Nephron (organoid): Measurements from ENCODE around the gene GTF3C5.

Experiments
- H3K27ac Mint-ChIP-seq, 3 experiments: 2 replicates each; pipeline ENCODE4 v1.8.0; 2020; ENCODE audit warnings: mixed read lengths in 3 of 3, mild to moderate bottlenecking in 2 of 3, moderate library complexity in 1 of 3
- H3K27me3 Mint-ChIP-seq: 2 replicates; pipeline ENCODE4 v1.8.0; 2021; ENCODE audit warnings: low read depth, mild to moderate bottlenecking, moderate library complexity, mixed read lengths
- H3K36me3 Mint-ChIP-seq: 2 replicates; pipeline ENCODE4 v1.8.0; 2020; ENCODE audit warnings: low read depth, mixed read lengths
- H3K4me1 Mint-ChIP-seq: 2 replicates; pipeline ENCODE4 v1.8.0; 2020; ENCODE audit warnings: mixed read lengths
- H3K4me3 Mint-ChIP-seq, 3 experiments: 2 replicates each; pipeline ENCODE4 v1.8.0; 2020; ENCODE audit warnings: mild to moderate bottlenecking in 3 of 3, mixed read lengths in 3 of 3, moderate library complexity in 2 of 3
- H3K9me3 Mint-ChIP-seq: 2 replicates; pipeline ENCODE4 v1.8.0; 2020; ENCODE audit warnings: mixed read lengths
- TF ChIP-seq, protein P1 (sequence below), 3 experiments: fragments of 200-600 bp; sonication (generic); IDR thresholded peaks; one replicate each; pipeline ENCODE4 v1.5.0; 2021; ENCODE audit warnings: antibody characterized with exemption in 3 of 3; ENCODE audit not compliant: unreplicated experiment in 3 of 3

Gene GTF3C5

DNA sequence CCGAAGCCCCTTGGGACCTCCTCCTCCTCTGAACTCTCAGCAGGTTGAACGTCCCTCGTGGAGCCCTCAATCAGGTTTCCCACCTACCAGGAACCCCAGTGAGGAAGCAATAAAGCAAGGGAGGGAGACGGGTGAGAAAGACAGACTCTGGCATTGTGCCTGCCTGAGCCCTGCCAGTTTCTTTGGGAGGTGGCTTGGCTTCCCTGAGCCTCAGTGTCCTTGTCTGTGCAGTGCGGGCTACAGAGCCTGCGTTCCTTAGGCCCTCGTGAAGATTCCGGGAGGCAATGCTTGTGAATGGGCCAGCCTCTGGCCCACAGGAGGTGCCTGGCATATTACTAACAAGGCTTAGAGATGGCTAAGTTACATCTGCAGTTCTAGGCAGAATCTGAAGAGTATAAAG is 11.9 kb downstream of the GTF3C5 start:
- Mint-ChIP-seq H3K36me3 (peaks cover 68% of the 10 kb centered on the region), H3K27me3 (peaks cover 3% of the 10 kb centered on the region), H3K4me3 (no peak overlapping the region), H3K27ac (no peak overlapping the region), H3K4me1 (no peaks in the 10 kb centered on the region), H3K9me3 (no peaks in the 10 kb centered on the region)
- TF ChIP-seq, protein P1, sequence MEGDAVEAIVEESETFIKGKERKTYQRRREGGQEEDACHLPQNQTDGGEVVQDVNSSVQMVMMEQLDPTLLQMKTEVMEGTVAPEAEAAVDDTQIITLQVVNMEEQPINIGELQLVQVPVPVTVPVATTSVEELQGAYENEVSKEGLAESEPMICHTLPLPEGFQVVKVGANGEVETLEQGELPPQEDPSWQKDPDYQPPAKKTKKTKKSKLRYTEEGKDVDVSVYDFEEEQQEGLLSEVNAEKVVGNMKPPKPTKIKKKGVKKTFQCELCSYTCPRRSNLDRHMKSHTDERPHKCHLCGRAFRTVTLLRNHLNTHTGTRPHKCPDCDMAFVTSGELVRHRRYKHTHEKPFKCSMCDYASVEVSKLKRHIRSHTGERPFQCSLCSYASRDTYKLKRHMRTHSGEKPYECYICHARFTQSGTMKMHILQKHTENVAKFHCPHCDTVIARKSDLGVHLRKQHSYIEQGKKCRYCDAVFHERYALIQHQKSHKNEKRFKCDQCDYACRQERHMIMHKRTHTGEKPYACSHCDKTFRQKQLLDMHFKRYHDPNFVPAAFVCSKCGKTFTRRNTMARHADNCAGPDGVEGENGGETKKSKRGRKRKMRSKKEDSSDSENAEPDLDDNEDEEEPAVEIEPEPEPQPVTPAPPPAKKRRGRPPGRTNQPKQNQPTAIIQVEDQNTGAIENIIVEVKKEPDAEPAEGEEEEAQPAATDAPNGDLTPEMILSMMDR (IDR thresholded peaks at IDR 0.05; ENCODE audit: unreplicated experiment in 3 of 3): no peak

DNA sequence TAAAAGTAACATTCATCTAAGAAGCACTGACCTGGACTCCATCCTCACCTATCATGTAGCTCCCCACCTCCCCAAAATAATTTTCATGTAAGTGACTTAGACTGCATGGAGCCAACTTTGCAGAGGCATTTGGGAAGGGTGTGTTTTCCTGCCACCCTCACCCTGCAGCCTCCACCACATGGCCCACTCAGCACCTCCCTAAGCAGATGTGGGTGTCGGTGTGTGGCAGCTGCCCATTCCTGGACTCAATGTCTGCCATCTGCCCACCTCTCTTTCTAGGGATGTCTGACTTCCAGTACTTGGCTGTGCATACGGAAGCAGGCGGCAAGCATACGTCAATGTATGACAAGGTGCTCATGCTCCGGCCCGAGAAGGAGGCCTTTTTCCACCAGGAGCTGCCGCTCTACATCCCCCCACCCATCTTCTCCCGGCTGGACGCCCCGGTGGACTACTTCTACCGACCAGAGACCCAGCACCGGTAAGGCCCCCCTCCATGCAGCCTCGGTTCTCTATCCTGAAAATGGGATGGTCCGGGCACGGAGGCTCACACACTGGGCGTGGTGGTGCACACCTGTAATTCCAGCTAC is 12.7 kb downstream of the GTF3C5 start:
- Mint-ChIP-seq H3K9me3 (no peaks in the 10 kb centered on the region), H3K27me3 (peaks cover 3% of the 10 kb centered on the region), H3K27ac (no peak overlapping the region), H3K36me3 (peaks cover 63% of the 10 kb centered on the region), H3K4me3 (no peak overlapping the region), H3K4me1 (no peaks in the 10 kb centered on the region)
- TF ChIP-seq, protein P1 (IDR thresholded peaks at IDR 0.05; ENCODE audit: unreplicated experiment in 3 of 3): no peak

DNA sequence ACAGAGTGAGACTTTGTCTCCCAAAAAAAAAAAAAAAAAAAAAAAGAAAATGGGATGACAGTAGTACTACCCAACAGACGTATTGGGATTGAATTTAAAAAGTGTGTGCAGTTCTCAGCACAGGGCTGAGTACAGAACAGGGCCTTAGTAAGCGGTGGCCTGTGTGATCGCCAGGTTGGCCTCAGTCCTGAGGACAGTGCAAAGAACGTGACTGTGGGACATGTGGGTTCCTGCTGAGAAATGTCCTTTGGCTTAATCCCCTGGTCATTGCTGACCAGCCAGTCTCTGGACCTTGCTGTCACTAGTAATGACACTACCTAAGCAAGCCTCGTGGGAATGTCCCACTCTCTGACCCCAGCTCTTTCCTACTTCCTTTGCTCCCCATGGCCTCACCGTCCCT is 13.3 kb downstream of the GTF3C5 start:
- Mint-ChIP-seq H3K27ac (no peak overlapping the region), H3K27me3 (peaks cover 3% of the 10 kb centered on the region), H3K9me3 (no peaks in the 10 kb centered on the region), H3K36me3 (peaks cover 60% of the 10 kb centered on the region), H3K4me1 (no peaks in the 10 kb centered on the region), H3K4me3 (no peak overlapping the region)
- TF ChIP-seq, protein P1 (IDR thresholded peaks at IDR 0.05; ENCODE audit: unreplicated experiment in 3 of 3): no peak

DNA sequence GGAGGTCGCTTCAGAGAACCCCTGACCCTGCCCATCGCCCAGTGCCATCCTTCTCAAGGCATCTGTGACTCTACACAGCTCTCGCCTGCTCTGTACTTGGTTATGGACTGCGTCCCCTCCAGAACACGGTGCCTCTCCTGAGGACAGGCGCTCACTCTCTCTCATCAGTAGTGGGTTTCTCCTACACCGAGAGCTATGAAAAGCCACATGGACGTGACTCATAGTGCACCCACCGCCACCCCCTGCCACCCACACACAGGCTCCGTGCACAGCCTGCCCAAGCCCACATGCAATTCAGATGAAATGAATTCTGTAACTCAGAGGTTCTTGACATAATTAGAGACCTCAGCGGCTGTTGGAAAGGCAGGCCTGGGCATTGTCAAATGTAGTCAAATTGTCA is 13.9 kb downstream of the GTF3C5 start:
- TF ChIP-seq, protein P1 (IDR thresholded peaks at IDR 0.05; ENCODE audit: unreplicated experiment in 3 of 3): no peak
- Mint-ChIP-seq H3K27me3 (peaks cover 3% of the 10 kb centered on the region), H3K27ac (no peak overlapping the region), H3K4me3 (no peak overlapping the region), H3K9me3 (no peaks in the 10 kb centered on the region), H3K36me3 (peaks cover 65% of the 10 kb centered on the region), H3K4me1 (peaks cover 5% of the 10 kb centered on the region)

DNA sequence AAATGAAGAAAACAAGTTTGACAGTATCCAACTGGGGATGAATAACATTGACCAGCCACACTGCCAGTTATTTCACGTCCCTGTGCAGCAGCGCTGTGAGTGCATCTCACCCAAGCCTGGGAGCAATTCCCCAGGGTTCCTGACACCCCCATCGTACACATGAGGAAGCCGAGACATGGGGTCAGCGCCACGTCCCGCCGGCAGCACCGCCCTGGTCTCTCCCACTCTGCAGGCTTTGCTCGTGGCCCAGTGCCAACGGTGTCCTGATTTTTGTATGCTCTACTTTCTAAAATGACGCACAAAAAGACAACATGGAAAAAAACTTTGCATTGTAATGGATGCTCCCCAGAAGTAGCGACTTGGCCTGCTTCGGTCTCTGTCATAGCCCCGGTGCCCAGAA is 14.3 kb downstream of the GTF3C5 start:
- no peaks in the 10 kb centered on the region for H3K9me3 Mint-ChIP-seq
- H3K27me3 Mint-ChIP-seq: no peaks in the 10 kb centered on the region
- peaks cover 9% of the 10 kb centered on the region for H3K4me1 Mint-ChIP-seq
- H3K27ac Mint-ChIP-seq: no peak overlapping the region
- no peak overlapping the region for H3K4me3 Mint-ChIP-seq
- TF ChIP-seq, protein P1 (IDR thresholded peaks at IDR 0.05; ENCODE audit: unreplicated experiment in 3 of 3): no peak
- H3K36me3 Mint-ChIP-seq: peaks cover 66% of the 10 kb centered on the region

DNA sequence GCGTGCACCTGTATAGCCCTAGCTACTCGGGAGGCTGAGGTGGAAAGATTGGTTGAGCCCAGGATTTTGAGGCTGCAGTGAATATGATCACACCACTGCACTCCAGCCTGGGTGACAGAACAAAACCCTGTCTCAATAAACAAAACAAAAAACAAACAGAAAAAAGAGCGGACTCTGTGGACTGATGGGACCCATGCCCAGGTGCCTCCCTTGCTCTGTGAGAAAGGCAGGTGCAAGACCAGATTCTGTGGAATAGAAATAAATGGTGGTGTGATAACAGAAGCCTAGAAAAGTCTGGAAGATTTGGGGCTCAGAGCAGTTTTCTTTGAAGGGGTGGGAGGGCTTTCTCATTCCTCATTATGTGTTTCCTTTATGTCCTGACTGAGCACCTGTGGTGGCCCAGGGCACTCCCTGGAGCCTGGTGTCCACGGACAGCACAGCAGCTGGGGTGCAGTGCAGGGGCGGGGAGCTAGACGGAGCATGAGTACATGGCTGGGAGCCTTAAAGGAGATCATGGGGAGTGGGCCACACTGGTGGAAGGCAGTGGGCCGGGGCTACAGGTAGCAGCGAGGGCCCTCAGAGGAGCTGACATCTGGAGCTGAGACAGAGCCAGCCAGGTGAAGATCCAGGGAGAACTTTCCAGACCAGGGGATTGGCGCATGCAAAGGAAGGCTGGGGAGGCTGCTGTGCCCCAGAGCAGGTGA is 15.6 kb downstream of the GTF3C5 start:
- TF ChIP-seq, protein P1 (IDR thresholded peaks at IDR 0.05; ENCODE audit: unreplicated experiment in 3 of 3): no peak
- no peaks in the 10 kb centered on the region for H3K27me3 Mint-ChIP-seq
- no peaks in the 10 kb centered on the region for H3K9me3 Mint-ChIP-seq
- peaks cover 65% of the 10 kb centered on the region for H3K36me3 Mint-ChIP-seq
- H3K4me1 Mint-ChIP-seq: peaks cover 16% of the 10 kb centered on the region
- no peak overlapping the region for H3K4me3 Mint-ChIP-seq
- no peak overlapping the region for H3K27ac Mint-ChIP-seq
